Sigmoid colon (tissue), 7 donors: ENCODE data around the gene RPL7A. TPM values are rescaled to one million over a fixed set of nuclear protein-coding genes. Genes with fewer than 3 reads are reported as not detected.

Experiments
- DNase-seq: peaks from one replicate; pipeline ENCODE4 v3.0.0-alpha.2; 2019
- H3K27ac ChIP-seq, 4 donors: fragments of 200-600 bp; sonication (generic); one replicate each; pipeline ENCODE4 v1.5.1; 2016 to 2019; ENCODE audit warnings: mild to moderate bottlenecking in 1 of 4
- H3K27me3 ChIP-seq, 3 donors: fragments of 200-600 bp; sonication (generic); one replicate each; pipeline ENCODE4 v1.5.1; 2019; ENCODE audit warnings: mild to moderate bottlenecking in 1 of 3
- H3K36me3 ChIP-seq, 4 donors: fragments of 200-600 bp; sonication (generic); one replicate each; pipeline ENCODE4 v1.5.1; 2016 to 2019
- H3K4me1 ChIP-seq, 4 donors: fragments of 200-600 bp; sonication (generic); one replicate each; pipeline ENCODE4 v1.5.1; 2017 to 2019
- H3K4me3 ChIP-seq, 4 donors: fragments of 200-600 bp; sonication (generic); one replicate each; pipeline ENCODE4 v1.5.1; 2017 to 2019; ENCODE audit warnings: mild to moderate bottlenecking in 2 of 4, moderate library complexity in 1 of 4
- H3K9me3 ChIP-seq, 4 donors: fragments of 200-600 bp in 3 of 4; sonication (generic) in 3 of 4; one replicate each; pipeline versions ENCODE4 v1.5.1 to v1.6.1; 2013 to 2019
- CTCF ChIP-seq, 4 experiments: fragments of 450-650 bp in 3 of 4; fragments of 200-600 bp in 1 of 4; IDR thresholded peaks; one replicate each; pipeline ENCODE4 v1.5.1; 2016 to 2019; ENCODE audit warnings: antibody characterized with exemption in 4 of 4, mild to moderate bottlenecking in 3 of 4, moderate library complexity in 2 of 4
- EP300 ChIP-seq, 4 donors: sonication (generic); formaldehyde crosslinking; IDR thresholded peaks; one replicate each; pipeline ENCODE4 v1.6.1; 2017; ENCODE audit warnings: antibody characterized with exemption in 4 of 4
- POLR2A ChIP-seq, 2 donors: fragments of 450-650 bp; IDR thresholded peaks; one replicate each; pipeline ENCODE4 v1.6.1; 2016; ENCODE audit warnings: antibody characterized with exemption in 2 of 2, mild to moderate bottlenecking in 2 of 2, moderate library complexity in 2 of 2
- POLR2AphosphoS5 ChIP-seq, 4 donors: sonication (generic); formaldehyde crosslinking; IDR thresholded peaks; one replicate each; pipeline ENCODE4 v1.6.1; 2017; ENCODE audit warnings: antibody characterized with exemption in 4 of 4
- WGBS, 2 donors: extraction: QIAGEN DNeasy Blood & Tissue Kit; methylation state at CpG; one replicate each; pipeline ENCODE4 v1.1.7; 2013; 5-methylcytosine and 5-hydroxymethylcytosine counted together
- intact Hi-C: fragments of 100-400 bp; cut with DNase I; formaldehyde crosslinking; loops from one replicate; pipeline ENCODE4 v1.15.1; 2023
- polyA plus RNA-seq, 3 donors: library from polyadenylated mRNA; stranded (reverse); fragments of 200-250 nt; gene quantifications; one replicate each; pipeline ENCODE4 v1.2.3, GENCODE V29; 2013
- total RNA-seq, 4 donors: library from RNA; depleted of rRNA; stranded (reverse); fragments of >200 nt; gene quantifications; one replicate each; pipeline ENCODE4 v1.1.0, GENCODE V29; 2016
- donor health status: healthy with polysubstance abuse.
- donor health status: Bipolar disorder and iron deficiency.
- donor health status: healthy.

Gene RPL7A
- total and polyA plus RNA-seq, 7 donors: 2,027 to 4,020 (median 2,494) TPM

- intact Hi-C loops: no loop called here
- Histone ChIP-seq H3K27ac (no peak overlapping the region), H3K27me3 (no peaks in the 10 kb centered on the region), H3K36me3 (peaks cover 20 to 51% (median 36%) of the 10 kb centered on the region in 4 donors), H3K4me3 (no peak overlapping the region), H3K4me1 (peaks cover 0 to 39% (median 33%) of the 10 kb centered on the region in 4 donors), H3K9me3 (no peaks in the 10 kb centered on the region)
- no peak for DNase-seq
- no peak for TF ChIP-seq POLR2AphosphoS5 (IDR thresholded peaks at IDR 0.05)
- TF ChIP-seq POLR2A (IDR thresholded peaks at IDR 0.05): no peak
- no peak for TF ChIP-seq CTCF (IDR thresholded peaks at IDR 0.05)
- no peak for TF ChIP-seq EP300 (IDR thresholded peaks at IDR 0.05)
- 91 to 94% methylated on average over 3 of the region's 3 CpGs for WGBS, 2 donors
Measured at GRCh38 chr9:133351526-133351907, 3.5 kb downstream of the RPL7A start.

DNA sequence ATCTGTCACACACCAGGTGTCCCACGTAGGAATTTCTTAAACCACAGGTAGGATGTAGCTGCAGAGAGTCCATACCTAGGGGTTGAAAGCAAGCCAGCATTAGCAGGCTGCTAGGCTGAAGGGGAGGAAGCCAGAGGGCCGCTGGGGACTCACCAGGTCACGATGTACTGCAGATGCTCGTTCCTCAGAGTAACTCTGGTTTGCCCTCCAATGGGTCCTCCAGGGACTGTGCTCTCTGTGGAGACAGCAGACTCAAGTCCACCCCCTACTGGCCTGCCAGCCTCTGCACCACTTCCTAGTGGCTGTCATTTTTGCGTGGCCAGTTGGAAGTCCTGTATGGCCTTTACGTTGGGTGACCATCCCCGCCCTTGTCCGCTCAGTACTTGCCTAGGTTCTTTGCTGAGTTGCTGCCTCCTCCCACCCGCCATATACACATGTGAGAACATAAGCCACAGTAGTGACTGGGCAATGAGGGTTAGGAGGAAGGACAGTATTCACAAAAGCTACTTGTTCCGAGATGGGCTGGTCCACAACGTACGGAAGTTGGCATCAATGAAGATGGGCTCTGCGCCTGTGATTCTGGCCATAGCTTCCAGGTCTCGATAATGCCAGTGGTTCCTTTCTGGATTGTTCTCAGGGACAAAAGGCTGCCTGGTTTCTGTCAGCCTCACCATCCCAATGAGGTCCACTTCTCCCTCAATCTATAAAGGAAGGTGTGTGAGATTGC lies 4.1 kb downstream of the RPL7A start:
- 83 to 87% methylated on average over 14 of the region's 14 CpGs for WGBS, 2 donors
- intact Hi-C loops: no loop called here
- Histone ChIP-seq H3K4me1 (peaks cover 0 to 38% (median 32%) of the 10 kb centered on the region in 4 donors), H3K4me3 (no peak overlapping the region), H3K9me3 (no peaks in the 10 kb centered on the region), H3K27me3 (no peaks in the 10 kb centered on the region), H3K27ac (no peak overlapping the region), H3K36me3 (peaks cover 20 to 51% (median 36%) of the 10 kb centered on the region in 4 donors)
- DNase-seq: no peak
- no peak for TF ChIP-seq EP300 (IDR thresholded peaks at IDR 0.05)
- no peak for TF ChIP-seq POLR2AphosphoS5 (IDR thresholded peaks at IDR 0.05)
- no peak for TF ChIP-seq CTCF (IDR thresholded peaks at IDR 0.05)
- TF ChIP-seq POLR2A (IDR thresholded peaks at IDR 0.05): no peak

- H3K36me3 ChIP-seq: peaks cover 20 to 51% (median 36%) of the 10 kb centered on the region in 4 donors
- TF ChIP-seq CTCF (IDR thresholded peaks at IDR 0.05) (no peak), POLR2A (IDR thresholded peaks at IDR 0.05) (no peak), POLR2AphosphoS5 (IDR thresholded peaks at IDR 0.05) (no peak), EP300 (IDR thresholded peaks at IDR 0.05) (no peak)
- H3K27ac ChIP-seq: no peak overlapping the region
- 71% methylated on average over 8 of the region's 8 CpGs for WGBS, 2 donors
- intact Hi-C loops: no loop called here
- peaks cover 0 to 43% (median 39%) of the 10 kb centered on the region in 4 donors for H3K4me1 ChIP-seq
- no peaks in the 10 kb centered on the region for H3K9me3 ChIP-seq
- H3K4me3 ChIP-seq: no peak overlapping the region
- no peak for DNase-seq
- H3K27me3 ChIP-seq: no peaks in the 10 kb centered on the region
Measured at GRCh38 chr9:133352635-133353340, 4.8 kb downstream of the RPL7A start.

DNA sequence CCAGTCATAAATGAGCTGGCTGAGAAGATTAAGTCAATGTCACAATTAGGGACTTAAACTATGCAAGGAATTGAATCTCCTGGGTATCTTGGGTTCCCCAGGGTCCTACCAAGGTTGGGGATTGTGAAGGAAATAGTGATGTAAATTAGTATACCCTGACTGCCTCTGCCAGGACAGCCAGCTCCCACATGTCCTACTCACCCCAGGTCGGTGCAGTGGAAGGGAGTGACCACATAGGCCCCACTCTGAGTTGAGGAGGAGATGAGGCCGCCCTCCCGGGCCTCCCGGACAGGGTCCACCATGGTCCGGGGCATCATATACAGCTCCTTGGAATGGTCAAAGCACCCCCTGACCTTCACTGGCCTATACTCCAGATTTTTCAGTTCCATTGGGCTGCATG lies 5.5 kb downstream of the RPL7A start:
- 83 to 88% methylated on average over 5 of the region's 5 CpGs for WGBS, 2 donors
- peaks cover 20 to 51% (median 36%) of the 10 kb centered on the region in 4 donors for H3K36me3 ChIP-seq

More for the DNA sequence above, 5.5 kb downstream of the RPL7A start:
- H3K4me1 ChIP-seq: peaks cover 0 to 46% (median 40%) of the 10 kb centered on the region in 4 donors
- H3K9me3 ChIP-seq: no peaks in the 10 kb centered on the region
- no peak for DNase-seq
- H3K27me3 ChIP-seq: no peaks in the 10 kb centered on the region
- no peak for TF ChIP-seq POLR2AphosphoS5 (IDR thresholded peaks at IDR 0.05)
- TF ChIP-seq EP300 (IDR thresholded peaks at IDR 0.05): no peak
- no peak for TF ChIP-seq POLR2A (IDR thresholded peaks at IDR 0.05)
- no peak for TF ChIP-seq CTCF (IDR thresholded peaks at IDR 0.05)
- intact Hi-C loops: no loop called here
- H3K4me3 ChIP-seq: no peak overlapping the region
- no peak overlapping the region for H3K27ac ChIP-seq
